ENCODE results near the gene ETNK2.

Gene ETNK2

DNA sequence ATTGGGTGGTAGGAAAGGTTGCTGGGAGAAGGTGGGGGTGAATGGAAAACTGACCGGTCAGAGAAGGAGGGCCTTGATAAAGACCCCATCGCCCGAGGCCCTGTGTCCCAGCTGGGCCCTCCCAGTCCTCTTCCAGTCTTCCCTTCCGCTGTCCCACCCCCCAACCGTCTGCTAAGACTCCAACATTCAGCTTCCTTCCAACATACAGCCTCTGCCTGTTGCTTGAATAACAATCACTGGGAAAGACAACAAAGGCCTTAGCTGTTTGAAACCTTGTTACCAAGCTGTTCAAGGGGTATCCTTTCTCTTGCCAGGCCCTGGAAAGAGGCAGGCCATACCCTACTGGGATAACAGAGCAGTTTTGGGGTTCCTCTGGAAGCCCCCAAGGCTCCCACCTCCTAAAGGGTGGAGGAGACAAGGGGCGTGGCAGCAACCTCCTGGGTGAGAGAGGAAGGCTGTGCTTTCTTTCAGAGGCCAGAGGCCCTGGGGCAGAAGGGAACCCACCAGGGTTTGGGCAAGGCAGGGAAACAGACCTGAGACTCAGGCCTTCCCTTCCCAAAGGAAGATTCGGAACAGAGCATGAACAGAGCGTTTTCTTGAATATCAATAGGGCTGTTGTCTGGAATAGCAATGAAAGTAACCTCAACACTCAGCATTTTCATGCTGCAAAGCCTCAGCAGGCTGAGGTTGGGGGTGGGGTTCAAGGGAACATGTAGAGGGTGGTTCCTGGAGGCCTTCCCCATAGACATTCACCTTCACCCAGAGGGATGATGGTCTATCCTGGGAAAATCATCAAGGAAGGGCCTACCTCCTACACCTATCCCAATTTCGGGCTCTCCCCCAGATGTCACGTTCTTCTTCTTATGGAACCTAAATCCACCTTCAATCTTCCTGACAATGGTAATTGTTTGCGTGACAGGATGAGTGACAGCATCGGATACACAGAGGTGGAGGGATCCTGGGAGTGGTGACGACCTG is 4.1 kb downstream of the ETNK2 start:
- TF ChIP-seq TAF1 (IDR thresholded peaks at IDR 0.05; ENCODE audit: borderline replicate concordance, insufficient read depth, low read length) (no peak), FOXP2 (optimal IDR thresholded peaks at IDR 0.05; ENCODE audit: borderline replicate concordance, extremely low read depth, extremely low read length, insufficient read depth) (no peak), POLR2AphosphoS5 (IDR thresholded peaks at IDR 0.05; ENCODE audit: low read depth, low read length) (no peak), SIN3A (IDR thresholded peaks at IDR 0.05; ENCODE audit: borderline replicate concordance, insufficient read depth, low read length) (no peak)
- TF ChIP-seq, protein P1, sequence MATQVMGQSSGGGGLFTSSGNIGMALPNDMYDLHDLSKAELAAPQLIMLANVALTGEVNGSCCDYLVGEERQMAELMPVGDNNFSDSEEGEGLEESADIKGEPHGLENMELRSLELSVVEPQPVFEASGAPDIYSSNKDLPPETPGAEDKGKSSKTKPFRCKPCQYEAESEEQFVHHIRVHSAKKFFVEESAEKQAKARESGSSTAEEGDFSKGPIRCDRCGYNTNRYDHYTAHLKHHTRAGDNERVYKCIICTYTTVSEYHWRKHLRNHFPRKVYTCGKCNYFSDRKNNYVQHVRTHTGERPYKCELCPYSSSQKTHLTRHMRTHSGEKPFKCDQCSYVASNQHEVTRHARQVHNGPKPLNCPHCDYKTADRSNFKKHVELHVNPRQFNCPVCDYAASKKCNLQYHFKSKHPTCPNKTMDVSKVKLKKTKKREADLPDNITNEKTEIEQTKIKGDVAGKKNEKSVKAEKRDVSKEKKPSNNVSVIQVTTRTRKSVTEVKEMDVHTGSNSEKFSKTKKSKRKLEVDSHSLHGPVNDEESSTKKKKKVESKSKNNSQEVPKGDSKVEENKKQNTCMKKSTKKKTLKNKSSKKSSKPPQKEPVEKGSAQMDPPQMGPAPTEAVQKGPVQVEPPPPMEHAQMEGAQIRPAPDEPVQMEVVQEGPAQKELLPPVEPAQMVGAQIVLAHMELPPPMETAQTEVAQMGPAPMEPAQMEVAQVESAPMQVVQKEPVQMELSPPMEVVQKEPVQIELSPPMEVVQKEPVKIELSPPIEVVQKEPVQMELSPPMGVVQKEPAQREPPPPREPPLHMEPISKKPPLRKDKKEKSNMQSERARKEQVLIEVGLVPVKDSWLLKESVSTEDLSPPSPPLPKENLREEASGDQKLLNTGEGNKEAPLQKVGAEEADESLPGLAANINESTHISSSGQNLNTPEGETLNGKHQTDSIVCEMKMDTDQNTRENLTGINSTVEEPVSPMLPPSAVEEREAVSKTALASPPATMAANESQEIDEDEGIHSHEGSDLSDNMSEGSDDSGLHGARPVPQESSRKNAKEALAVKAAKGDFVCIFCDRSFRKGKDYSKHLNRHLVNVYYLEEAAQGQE (IDR thresholded peaks at IDR 0.05; ENCODE audit: insufficient read depth in 1 of 2, low read depth in 2 of 2, low read length in 2 of 2): no peak

DNA sequence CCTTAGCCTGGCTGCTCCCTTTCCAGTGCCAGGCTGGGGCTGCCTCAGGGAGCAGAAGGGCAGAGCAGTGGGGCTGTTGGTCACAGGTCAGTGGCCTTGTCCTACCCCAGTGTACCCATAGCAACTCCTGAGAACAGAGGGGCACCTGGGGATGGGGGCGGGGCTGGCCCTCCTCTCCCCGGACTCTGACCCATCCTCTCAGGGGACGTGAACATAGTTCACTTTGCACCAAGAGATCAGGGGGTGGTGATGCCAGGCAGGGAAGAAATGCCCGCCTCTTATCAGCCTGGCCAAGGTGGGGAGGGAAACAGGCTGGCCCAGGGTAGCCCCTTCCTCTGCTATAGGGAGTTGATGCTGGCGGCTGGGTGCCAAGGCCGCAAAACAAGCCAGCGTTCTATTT is 4.9 kb downstream of the ETNK2 start:
- TF ChIP-seq TAF1 (IDR thresholded peaks at IDR 0.05; ENCODE audit: borderline replicate concordance, insufficient read depth, low read length): no peak
- TF ChIP-seq, protein P1 (IDR thresholded peaks at IDR 0.05; ENCODE audit: insufficient read depth in 1 of 2, low read depth in 2 of 2, low read length in 2 of 2): no peak
- TF ChIP-seq FOXP2 (optimal IDR thresholded peaks at IDR 0.05; ENCODE audit: borderline replicate concordance, extremely low read depth, extremely low read length, insufficient read depth): no peak
- TF ChIP-seq SIN3A (IDR thresholded peaks at IDR 0.05; ENCODE audit: borderline replicate concordance, insufficient read depth, low read length): no peak
- TF ChIP-seq POLR2AphosphoS5 (IDR thresholded peaks at IDR 0.05; ENCODE audit: low read depth, low read length): no peak

DNA sequence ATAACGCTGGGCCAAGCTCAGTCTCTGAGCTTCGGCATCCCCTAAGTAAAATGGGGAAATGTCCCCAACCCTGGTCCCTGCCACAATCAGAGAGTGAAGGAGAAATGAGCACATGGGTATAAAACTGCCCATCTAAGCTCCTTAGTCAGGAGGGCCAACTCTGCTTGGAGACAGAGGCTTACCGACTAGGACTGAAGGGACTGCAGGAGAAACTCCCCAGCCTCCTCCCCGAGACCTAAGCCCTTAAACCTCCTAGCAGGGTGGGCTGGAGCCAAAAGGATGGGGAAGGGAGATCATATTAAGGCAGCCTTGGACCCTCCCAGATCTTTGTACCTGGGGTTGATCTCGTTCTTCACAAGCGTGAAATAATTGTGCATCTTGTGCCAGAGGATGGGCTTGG is 5.5 kb downstream of the ETNK2 start:
- TF ChIP-seq FOXP2 (optimal IDR thresholded peaks at IDR 0.05; ENCODE audit: borderline replicate concordance, extremely low read depth, extremely low read length, insufficient read depth) (no peak), POLR2AphosphoS5 (IDR thresholded peaks at IDR 0.05; ENCODE audit: low read depth, low read length) (no peak), SIN3A (IDR thresholded peaks at IDR 0.05; ENCODE audit: borderline replicate concordance, insufficient read depth, low read length) (no peak), TAF1 (IDR thresholded peaks at IDR 0.05; ENCODE audit: borderline replicate concordance, insufficient read depth, low read length) (no peak)
- TF ChIP-seq, protein P1 (IDR thresholded peaks at IDR 0.05; ENCODE audit: insufficient read depth in 1 of 2, low read depth in 2 of 2, low read length in 2 of 2): no peak

DNA sequence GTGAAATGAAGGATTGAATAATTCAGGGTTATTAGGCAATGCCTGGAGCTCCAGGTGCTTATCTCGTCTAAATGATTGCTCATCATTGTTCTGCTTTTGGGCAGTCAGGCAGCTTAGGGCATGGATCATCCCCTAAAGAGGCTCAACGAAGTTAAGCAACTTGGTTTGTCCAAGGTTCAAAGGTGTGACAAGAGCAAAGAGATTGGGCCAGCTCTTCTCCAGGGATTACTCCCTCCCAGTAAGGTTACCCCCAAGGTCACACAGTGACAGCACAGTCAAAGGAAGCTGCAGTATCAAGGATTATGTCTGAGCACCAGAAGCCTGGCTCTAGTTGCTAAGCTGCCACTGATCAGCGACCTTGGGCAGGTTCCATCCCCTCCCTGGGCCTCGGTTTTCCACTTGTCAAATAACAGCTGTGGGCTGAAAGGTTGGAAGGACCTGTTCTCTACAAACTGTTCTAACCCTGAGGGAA is 6.8 kb downstream of the ETNK2 start:
- TF ChIP-seq TAF1 (IDR thresholded peaks at IDR 0.05; ENCODE audit: borderline replicate concordance, insufficient read depth, low read length) (no peak), POLR2AphosphoS5 (IDR thresholded peaks at IDR 0.05; ENCODE audit: low read depth, low read length) (no peak), SIN3A (IDR thresholded peaks at IDR 0.05; ENCODE audit: borderline replicate concordance, insufficient read depth, low read length) (no peak), FOXP2 (optimal IDR thresholded peaks at IDR 0.05; ENCODE audit: borderline replicate concordance, extremely low read depth, extremely low read length, insufficient read depth) (no peak)
- TF ChIP-seq, protein P1 (IDR thresholded peaks at IDR 0.05; ENCODE audit: insufficient read depth in 1 of 2, low read depth in 2 of 2, low read length in 2 of 2): no peak

Measured in PFSK-1 (cell line).